Fibroblast of mammary gland (primary cell): ENCODE results near the gene COL26A1.

Experiments used
- DNase-seq: peaks from one replicate; pipeline ENCODE4 v3.0.0-alpha.2; 2010; ENCODE audit warnings: low read depth
- H3K4me3 ChIP-seq: 2 replicates; pipeline ENCODE4 v1.5.1; 2011; ENCODE audit warnings: low read depth, mild to moderate bottlenecking, low read length, moderate library complexity; ENCODE audit not compliant: control insufficient read depth
- TF ChIP-seq, protein P1 (sequence below): conservative IDR thresholded peaks from 2 replicates; pipeline ENCODE4 v1.5.1; 2011; ENCODE audit warnings: low read depth, low read length, inconsistent platforms; ENCODE audit not compliant: control insufficient read depth, insufficient read depth

COL26A1 gene

DNA sequence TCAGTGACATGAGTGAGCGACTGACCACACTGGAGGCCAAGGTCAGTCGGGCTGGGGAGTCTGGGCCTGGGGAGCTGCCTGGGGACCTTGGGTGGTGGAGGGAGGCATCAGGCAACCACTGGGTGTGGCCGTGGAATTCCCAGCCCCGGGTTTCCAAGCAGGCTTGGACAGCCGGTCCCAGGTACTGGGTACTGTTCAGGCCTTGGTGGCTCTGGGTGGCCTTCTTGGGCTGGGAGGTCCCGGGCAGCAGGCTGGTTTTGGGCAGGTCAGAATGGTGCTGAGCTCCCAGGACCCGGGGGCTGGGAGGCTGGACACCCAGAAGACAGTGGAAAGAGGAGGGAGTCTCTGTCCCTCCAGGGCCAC lies 170.4 kb downstream of the COL26A1 start:
- H3K4me3 ChIP-seq, result no peak overlapping the region
- no peak for DNase-seq
- TF ChIP-seq, protein P1, sequence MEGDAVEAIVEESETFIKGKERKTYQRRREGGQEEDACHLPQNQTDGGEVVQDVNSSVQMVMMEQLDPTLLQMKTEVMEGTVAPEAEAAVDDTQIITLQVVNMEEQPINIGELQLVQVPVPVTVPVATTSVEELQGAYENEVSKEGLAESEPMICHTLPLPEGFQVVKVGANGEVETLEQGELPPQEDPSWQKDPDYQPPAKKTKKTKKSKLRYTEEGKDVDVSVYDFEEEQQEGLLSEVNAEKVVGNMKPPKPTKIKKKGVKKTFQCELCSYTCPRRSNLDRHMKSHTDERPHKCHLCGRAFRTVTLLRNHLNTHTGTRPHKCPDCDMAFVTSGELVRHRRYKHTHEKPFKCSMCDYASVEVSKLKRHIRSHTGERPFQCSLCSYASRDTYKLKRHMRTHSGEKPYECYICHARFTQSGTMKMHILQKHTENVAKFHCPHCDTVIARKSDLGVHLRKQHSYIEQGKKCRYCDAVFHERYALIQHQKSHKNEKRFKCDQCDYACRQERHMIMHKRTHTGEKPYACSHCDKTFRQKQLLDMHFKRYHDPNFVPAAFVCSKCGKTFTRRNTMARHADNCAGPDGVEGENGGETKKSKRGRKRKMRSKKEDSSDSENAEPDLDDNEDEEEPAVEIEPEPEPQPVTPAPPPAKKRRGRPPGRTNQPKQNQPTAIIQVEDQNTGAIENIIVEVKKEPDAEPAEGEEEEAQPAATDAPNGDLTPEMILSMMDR, result no peak

DNA sequence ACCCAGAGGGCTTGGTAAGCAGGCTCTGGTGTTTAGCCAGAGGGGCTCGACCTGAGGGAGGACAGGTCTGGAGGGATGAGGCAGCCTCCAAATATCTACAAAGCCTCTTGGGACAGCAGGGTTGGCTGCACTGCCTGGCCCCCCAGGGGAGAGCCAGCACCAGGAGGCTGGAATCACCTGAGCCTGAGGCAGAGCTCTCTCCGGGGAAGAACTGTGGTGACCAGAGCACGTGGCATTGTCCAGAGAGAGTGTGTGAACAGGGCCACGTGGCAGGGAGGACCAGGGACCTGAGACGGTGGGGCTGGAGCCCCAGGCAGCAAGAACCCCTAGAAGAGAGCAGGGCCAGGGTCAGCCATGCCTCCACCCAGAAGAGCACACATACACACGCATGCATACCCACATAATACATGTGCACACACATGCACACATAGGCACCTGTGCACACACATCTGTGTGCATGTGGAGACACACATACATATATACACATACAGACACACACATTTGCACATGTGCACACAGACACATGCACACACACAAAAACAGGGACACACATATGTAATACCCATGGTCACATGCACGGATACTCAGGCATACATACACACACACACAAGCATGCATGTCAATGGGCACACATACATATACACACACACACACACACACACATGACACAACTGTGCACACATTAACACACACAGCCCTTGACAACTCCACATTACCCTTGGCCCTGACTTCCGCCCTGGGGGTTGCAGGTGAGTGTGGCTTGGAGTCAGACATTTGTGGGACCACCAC lies 171.5 kb downstream of the COL26A1 start:
- TF ChIP-seq, protein P1, result no peak
- H3K4me3 ChIP-seq, result no peak overlapping the region
- DNase-seq, result no peak

DNA sequence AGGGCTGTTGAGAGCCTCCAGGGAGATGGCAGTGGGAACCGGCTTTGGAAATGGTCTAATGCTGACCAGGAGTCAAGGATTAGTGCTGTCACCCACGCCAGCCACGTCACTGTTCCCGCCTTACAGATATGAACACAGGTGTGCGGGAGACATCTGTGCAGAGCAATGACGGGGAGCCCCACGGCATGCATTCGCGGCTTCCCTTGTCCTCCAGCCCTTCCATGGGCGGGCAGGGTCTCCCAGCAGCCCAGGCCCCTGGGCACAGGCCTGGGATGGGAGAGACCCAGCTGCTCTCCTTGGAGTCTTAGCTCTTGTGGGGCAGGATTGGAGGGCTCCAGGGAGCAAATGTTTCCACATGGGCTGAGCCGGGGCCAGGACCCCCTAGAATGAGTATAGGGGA lies 172.2 kb downstream of the COL26A1 start:
- DNase-seq, result no peak
- no peak overlapping the region for H3K4me3 ChIP-seq
- TF ChIP-seq, protein P1, result no peak

DNA sequence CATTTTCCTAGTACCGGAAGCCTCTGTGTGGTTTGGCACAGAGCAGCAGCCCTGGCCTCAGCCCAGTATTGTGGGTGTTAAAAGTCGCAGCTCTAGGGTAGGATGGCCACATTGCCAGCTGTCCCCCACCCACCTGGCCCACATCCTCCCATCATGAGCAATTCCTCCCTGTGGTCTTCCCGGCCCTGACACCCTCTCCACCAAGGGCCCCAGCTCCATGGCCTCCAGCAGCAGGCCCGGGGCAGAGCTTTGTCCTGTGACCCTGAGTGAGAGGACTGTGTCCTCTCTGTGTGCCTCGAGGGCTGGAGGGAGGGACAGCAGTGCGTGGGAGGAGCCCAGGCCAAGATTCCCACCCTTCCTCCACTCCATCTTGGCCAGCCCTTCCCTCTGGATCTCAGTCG lies 172.7 kb downstream of the COL26A1 start:
- H3K4me3 ChIP-seq, result no peak overlapping the region
- no peak for DNase-seq
- TF ChIP-seq, protein P1, result no peak

DNA sequence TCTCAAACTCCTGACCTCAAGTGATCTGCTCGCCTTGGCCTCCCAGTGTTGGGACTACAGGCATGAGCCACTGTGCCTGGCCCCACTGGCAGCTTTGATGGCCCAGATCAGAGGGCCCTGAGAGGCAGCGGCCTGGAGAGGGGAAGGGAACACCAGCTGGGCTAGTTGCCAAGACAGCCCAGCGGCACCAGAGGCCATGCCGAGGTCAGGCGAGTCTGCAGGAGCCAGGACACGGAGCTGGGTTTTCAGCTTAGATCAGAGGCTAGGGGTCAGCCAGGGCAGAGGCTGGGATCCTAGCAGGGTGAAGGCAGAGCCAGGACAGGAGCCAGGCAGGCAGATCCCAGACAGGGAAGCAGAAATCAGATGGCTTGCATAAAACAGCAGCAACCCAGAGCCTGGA lies 173.6 kb downstream of the COL26A1 start:
- no peak overlapping the region for H3K4me3 ChIP-seq
- DNase-seq, result no peak
- TF ChIP-seq, protein P1, result no peak

DNA sequence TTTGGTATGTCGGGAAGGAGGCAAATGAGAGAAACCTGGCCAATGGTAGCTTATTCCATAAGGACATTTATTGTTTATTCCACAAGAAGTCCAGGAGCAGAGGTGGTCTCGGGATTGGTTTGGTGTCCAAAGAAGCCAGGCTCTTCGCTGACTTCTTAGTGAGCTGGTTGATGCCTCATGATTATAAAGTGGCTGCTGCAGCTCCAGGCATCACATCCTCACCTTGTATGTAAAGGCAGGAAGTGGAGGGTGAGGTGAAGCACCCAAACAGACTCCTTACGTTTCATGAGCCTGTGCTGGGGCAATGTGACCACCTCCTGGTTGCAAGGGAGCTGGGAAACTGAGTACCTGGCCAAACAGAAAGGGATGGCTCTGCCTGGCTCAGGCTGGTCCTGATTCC lies 174.0 kb downstream of the COL26A1 start:
- DNase-seq, result no peak
- H3K4me3 ChIP-seq, result no peak overlapping the region
- TF ChIP-seq, protein P1, result no peak
